K562 (cell line): ENCODE measurements around the gene C1orf116. TPM values are rescaled to one million over a fixed set of nuclear protein-coding genes. Genes with fewer than 3 reads are reported as not detected.
A peak's percentile ranks its signal among the peaks of the same experiment; 100 is the strongest.

Source experiments
- ATAC-seq: fragments of 200-7000 bp; cut with Tn5 transposase; 3 replicates; pipeline ENCODE4 v1.9.1; 2020; ENCODE audit warnings: moderate library complexity
- BruUV-seq: library from RNA; stranded (reverse); fragments of 400-500 nt; replicated peaks from 2 replicates; lab custom pipeline; 2021; lab: Mats Ljungman, UMichigan
- CTCF ChIA-PET: fragments of 300-600 bp; formaldehyde crosslinking; extraction: SDS; loops from one replicate; lab custom pipeline; 2021; ENCODE audit warnings: low intra/inter-chr PET ratio; lab: Yijun Ruan, JAX
- POLR2A ChIA-PET: fragments of 300-600, 350-650 bp; sonication (Branson Sonifier 250); formaldehyde crosslinking; extraction: SDS; loops from one replicate; lab custom pipeline; 2021; ENCODE audit warnings: antibody characterized with exemption, inconsistent platforms; lab: Yijun Ruan, JAX
- DNase-seq, 4 experiments: peaks; one replicate each; pipeline versions ENCODE4 v3.0.0 to v3.0.0-alpha.2; 2011 to 2018; ENCODE audit warnings: low spot score in 3 of 4, mixed read lengths in 3 of 4; ENCODE audit errors: extremely low read depth in 1 of 4
- FAIRE-seq: peaks from 2 replicates; lab custom pipeline; 2011; peaks lifted over from hg19 to GRCh38; lab: Jason Lieb, UNC
- H2AFZ ChIP-seq: 2 replicates; pipeline ENCODE4 v1.6.0; 2011; ENCODE audit warnings: low read depth, low read length, control low read depth, inconsistent platforms
- H3K27ac ChIP-seq: fragments of 200-600 bp; 3 replicates; pipeline ENCODE4 v1.8.0; 2011; ENCODE audit warnings: low read depth, mild to moderate bottlenecking, control low read depth, inconsistent platforms, low read length, moderate library complexity, mixed read lengths; ENCODE audit errors: extremely low read depth
- H3K27me3 ChIP-seq, 2 experiments: fragments of 300-600 bp in 1 of 2; 2 replicates in 1 of 2; 3 replicates in 1 of 2; pipeline versions ENCODE4 v1.6.0 to v1.8.0; 2011; ENCODE audit warnings: inconsistent platforms in 2 of 2, low read length in 2 of 2, mild to moderate bottlenecking in 1 of 2, mixed read lengths in 1 of 2, moderate library complexity in 1 of 2; ENCODE audit not compliant: control insufficient read depth in 2 of 2, insufficient read depth in 2 of 2
- H3K36me3 ChIP-seq: fragments of 300-600 bp; 3 replicates; pipeline ENCODE4 v1.8.0; 2011; ENCODE audit warnings: mild to moderate bottlenecking, low read length, inconsistent platforms; ENCODE audit not compliant: control insufficient read depth, insufficient read depth
- H3K4me1 ChIP-seq, 2 experiments: fragments of 200-600 bp in 1 of 2; replicated peaks in 1 of 2; 2 replicates in 1 of 2; 3 replicates in 1 of 2; pipeline versions ENCODE4 v1.5.1 to v1.8.0; 2011; ENCODE audit warnings: inconsistent platforms in 2 of 2, low read length in 2 of 2, mild to moderate bottlenecking in 1 of 2, mixed read lengths in 1 of 2, moderate library complexity in 1 of 2; ENCODE audit not compliant: control insufficient read depth in 2 of 2, insufficient read depth in 2 of 2
- H3K4me2 ChIP-seq: 2 replicates; pipeline ENCODE4 v1.6.1; 2011; ENCODE audit warnings: low read length, control low read depth, inconsistent platforms, mixed read lengths; ENCODE audit not compliant: insufficient read depth
- H3K4me3 ChIP-seq: fragments of 200-600 bp; sonication (generic), shearing (Covaris generic); 2 replicates; pipeline ENCODE4 v1.5.1; 2016; ENCODE audit warnings: control low read depth, inconsistent platforms
- H3K79me2 ChIP-seq: fragments of 200-600 bp; 3 replicates; pipeline ENCODE4 v1.8.0; 2011; ENCODE audit warnings: low read length, inconsistent platforms; ENCODE audit not compliant: control insufficient read depth, insufficient read depth
- H3K9ac ChIP-seq, 2 experiments: 2 replicates each; pipeline versions ENCODE4 v1.6.0 to v1.6.1; 2011; ENCODE audit warnings: low read depth in 2 of 2, low read length in 2 of 2, control low read depth in 1 of 2, inconsistent platforms in 1 of 2, mild to moderate bottlenecking in 1 of 2, mixed read lengths in 1 of 2; ENCODE audit not compliant: insufficient read depth in 1 of 2
- H3K9me1 ChIP-seq: one replicate; pipeline ENCODE4 v1.6.0; 2011; ENCODE audit warnings: inconsistent platforms, mild to moderate bottlenecking, low read length, moderate library complexity; ENCODE audit not compliant: control insufficient read depth, insufficient read depth
- H3K9me3 ChIP-seq: replicated peaks from 2 replicates; pipeline ENCODE4 v1.5.1; 2011; ENCODE audit warnings: low read depth, low read length, inconsistent platforms; ENCODE audit not compliant: control insufficient read depth, insufficient read depth
- H4K20me1 ChIP-seq: replicated peaks from 2 replicates; pipeline ENCODE4 v1.6.1; 2011; ENCODE audit warnings: low read length, inconsistent platforms, mixed read lengths; ENCODE audit not compliant: control insufficient read depth, insufficient read depth
- ADNP ChIP-seq: fragments of 200-800 bp; sonication (Bioruptor generic); IDR thresholded peaks from 2 replicates; pipeline ENCODE4 v1.6.1; 2016; ENCODE audit warnings: missing genetic modification characterization, missing compliant biosample characterization
- E2F3 ChIP-seq: fragments of 250-450 bp; sonication (Bioruptor Pico); IDR thresholded peaks from 2 replicates; pipeline ENCODE4 v1.4.0; 2020; ENCODE audit warnings: mild to moderate bottlenecking
- FOXJ3 ChIP-seq: sonication (generic); formaldehyde crosslinking; IDR thresholded peaks from 2 replicates; pipeline ENCODE4 v1.4.0; 2020; ENCODE audit warnings: mild to moderate bottlenecking, missing genetic modification reagents
- HNRNPL ChIP-seq: fragments of 200-400 bp; formaldehyde crosslinking; IDR thresholded peaks from 2 replicates; pipeline ENCODE4 v1.6.1; 2017; ENCODE audit warnings: low read depth, mild to moderate bottlenecking, low read length
- KDM5B ChIP-seq: fragments of 200-600 bp; sonication (generic); IDR thresholded peaks from 2 replicates; pipeline ENCODE4 v1.6.1; 2012; ENCODE audit warnings: low read depth, mild to moderate bottlenecking, moderate library complexity, low read length, control low read depth, inconsistent platforms; ENCODE audit not compliant: insufficient replicate concordance
- MBD1 ChIP-seq: fragments of 250-450 bp; sonication (Bioruptor Pico); IDR thresholded peaks from 2 replicates; pipeline ENCODE4 v1.8.0; 2022; ENCODE audit warnings: inconsistent platforms
- POU5F1 ChIP-seq: fragments of 150-350 bp; IDR thresholded peaks from 2 replicates; pipeline ENCODE4 v1.6.1; 2014; ENCODE audit warnings: borderline replicate concordance, low read length, low read depth, mild to moderate bottlenecking; ENCODE audit not compliant: partially characterized antibody
- STAT5A ChIP-seq: IDR thresholded peaks from 2 replicates; pipeline ENCODE4 v1.6.1; 2012; ENCODE audit warnings: low read length, inconsistent platforms, borderline replicate concordance
- TBP ChIP-seq: optimal IDR thresholded peaks from 2 replicates; pipeline ENCODE3; 2011; ENCODE audit warnings: low read depth, low read length, improper control_type of control experiment
- ZNF668 ChIP-seq: fragments of 250-450 bp; sonication (Bioruptor Pico); IDR thresholded peaks from 2 replicates; pipeline ENCODE4 v1.8.0; 2022; ENCODE audit warnings: mild to moderate bottlenecking, inconsistent platforms
- ZNF740 ChIP-seq, 3 experiments: fragments of 200-800 bp in 1 of 3; sonication (Bioruptor generic) in 1 of 3; sonication (generic) in 1 of 3; formaldehyde crosslinking in 1 of 3; IDR thresholded peaks; 2 replicates each; pipeline versions ENCODE4 v1.6.1 to v1.8.0; 2016 to 2022; ENCODE audit warnings: mild to moderate bottlenecking in 2 of 3, missing compliant biosample characterization in 2 of 3, missing genetic modification characterization in 2 of 3, missing genetic modification reagents in 1 of 3
- WGBS: fragments of 100-300 bp; shearing (Covaris generic); methylation state at CpG from one replicate; pipeline ENCODE4 v1.1.6; 2016; ENCODE audit warnings: low coverage, mixed read lengths; ENCODE audit not compliant: insufficient coverage; ENCODE audit errors: missing lambda C conversion rate; 5-methylcytosine and 5-hydroxymethylcytosine counted together
- in situ Hi-C: fragments of 300-500 bp; cut with MboI; formaldehyde crosslinking; loops from 4 replicates; pipeline ENCODE4 v1.15.0; 2018; ENCODE audit warnings: inconsistent platforms, mixed read lengths
- intact Hi-C: fragments of 100-400 bp; cut with micrococcal nuclease; formaldehyde crosslinking; loops from 2 replicates; pipeline ENCODE4 v1.14.2; 2022
- polyA plus RNA-seq, 8 experiments: library from polyadenylated mRNA; depleted of rRNA in 4 of 8; stranded (reverse) in 5 of 8; unstranded in 3 of 8; fragments of >200 nt; fragmentation: Nextera tagmentation in 2 of 8; fragmentation: Illumina TruSeq in 1 of 8; extraction: Ambion mirVana in 2 of 8; extraction: Trizol in 1 of 8; gene quantifications; 2 replicates each; pipeline versions ENCODE4 v1.2.1 to v1.2.3, GENCODE V29; 2011 to 2014; ENCODE audit warnings: inconsistent platforms in 1 of 8, missing spikeins in 1 of 8
- total RNA-seq, 7 experiments: library from RNA; depleted of rRNA in 6 of 7; stranded (reverse); fragments of >200 nt in 6 of 7; fragmentation: Illumina TruSeq in 2 of 7; extraction: Trizol in 2 of 7; gene quantifications; 2 replicates each; pipeline versions ENCODE4 v1.2.1 to v1.2.3, GENCODE V29; 2011 to 2021; ENCODE audit warnings: low replicate concordance in 1 of 7
- TF ChIP-seq, protein P1 (sequence below): fragments of 450-650 bp; formaldehyde crosslinking; IDR thresholded peaks from 2 replicates; pipeline ENCODE4 v1.4.0; 2022; ENCODE audit warnings: missing genetic modification characterization
- TF ChIP-seq, protein P2 (sequence below), 2 experiments: IDR thresholded peaks; 2 replicates each; pipeline ENCODE4 v1.6.1; 2011; ENCODE audit warnings: borderline replicate concordance in 1 of 2, control low read depth in 1 of 2, low read depth in 1 of 2, low read length in 1 of 2, mild to moderate bottlenecking in 1 of 2, mixed read lengths in 1 of 2, moderate library complexity in 1 of 2; ENCODE audit not compliant: insufficient read depth in 1 of 2, insufficient read length in 1 of 2, poor library complexity in 1 of 2, severe bottlenecking in 1 of 2; ENCODE audit errors: extremely low read depth in 1 of 2

Gene C1orf116
- total and polyA plus RNA-seq, 9 of the 15 experiments (the other 6 are each of a cell fraction or from before 2014, with no cell fraction given) = 0.62 to 3.0 (median 0.95) TPM

GRCh38 chr1:207025146-207025880 lies 7.2 kb downstream of the C1orf116 start:
- no peak for DNase-seq
- Histone ChIP-seq H3K4me3 (peak overlapping the region; percentile 15), H3K27ac (peak overlapping the region; percentile 100), H3K9me1 (peaks cover 3% of the 10 kb centered on the region), H3K9ac (peak overlapping the region; percentile 91 to 99), H3K4me1 (peaks cover 49 to 85% of the 10 kb centered on the region in 2 experiments), H3K4me2 (peak overlapping the region; percentile 97), H3K27me3 (no peaks in the 10 kb centered on the region), H3K36me3 (peaks cover 7% of the 10 kb centered on the region; the same call in 2 of the 3 replicates), H3K9me3 (no peaks in the 10 kb centered on the region), H4K20me1 (no peaks in the 10 kb centered on the region), H2AFZ (peak overlapping the region; percentile 76), H3K79me2 (peaks cover 16% of the 10 kb centered on the region; the same call in 2 of the 3 replicates)
- BruUV-seq = TSS peak; percentile 96
- ChIA-PET CTCF (no interaction called here), POLR2A (interaction anchor here (0.5 to 8.6 kb wide), 16 partner anchors 8 to 781 kb away, joined by 3 to 97 read pairs (median 4); partner anchors contain the start of genes C1orf116, EIF2D, PFKFB2 and YOD1)
- intact Hi-C loops (no loop called here), in situ Hi-C loops (no loop called here)
- ATAC-seq = peak; percentile 6
- WGBS = 0% methylated on average over 3 of the region's 5 CpGs
- no peak for FAIRE-seq
- TF ChIP-seq HNRNPL (0 out of 2 replicates have a peak, but pooled peaks have one; percentile 48), E2F3 (CRISPR knock-in tag) (peak; percentile 66), FOXJ3 (CRISPR knock-in tag) (no peak), ZNF668 (CRISPR knock-in tag) (peak; percentile 88), MBD1 (CRISPR knock-in tag) (no peak), TBP (peak; percentile 1), STAT5A (0 out of 2 replicates have a peak, but pooled peaks have one; percentile 6), ZNF740 (CRISPR knock-in tag; IDR thresholded peaks at IDR 0.05) (no peak), ZNF740 (tag; IDR thresholded peaks at IDR 0.05) (peak in 1 of 2 experiments; percentile 49; a peak in 1 of 4 replicates), KDM5B (peak; percentile 25), ADNP (tag) (no peak), POU5F1 (no peak)
- TF ChIP-seq, protein P1, sequence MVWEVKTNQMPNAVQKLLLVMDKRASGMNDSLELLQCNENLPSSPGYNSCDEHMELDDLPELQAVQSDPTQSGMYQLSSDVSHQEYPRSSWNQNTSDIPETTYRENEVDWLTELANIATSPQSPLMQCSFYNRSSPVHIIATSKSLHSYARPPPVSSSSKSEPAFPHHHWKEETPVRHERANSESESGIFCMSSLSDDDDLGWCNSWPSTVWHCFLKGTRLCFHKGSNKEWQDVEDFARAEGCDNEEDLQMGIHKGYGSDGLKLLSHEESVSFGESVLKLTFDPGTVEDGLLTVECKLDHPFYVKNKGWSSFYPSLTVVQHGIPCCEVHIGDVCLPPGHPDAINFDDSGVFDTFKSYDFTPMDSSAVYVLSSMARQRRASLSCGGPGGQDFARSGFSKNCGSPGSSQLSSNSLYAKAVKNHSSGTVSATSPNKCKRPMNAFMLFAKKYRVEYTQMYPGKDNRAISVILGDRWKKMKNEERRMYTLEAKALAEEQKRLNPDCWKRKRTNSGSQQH = no peak
- TF ChIP-seq, protein P2, sequence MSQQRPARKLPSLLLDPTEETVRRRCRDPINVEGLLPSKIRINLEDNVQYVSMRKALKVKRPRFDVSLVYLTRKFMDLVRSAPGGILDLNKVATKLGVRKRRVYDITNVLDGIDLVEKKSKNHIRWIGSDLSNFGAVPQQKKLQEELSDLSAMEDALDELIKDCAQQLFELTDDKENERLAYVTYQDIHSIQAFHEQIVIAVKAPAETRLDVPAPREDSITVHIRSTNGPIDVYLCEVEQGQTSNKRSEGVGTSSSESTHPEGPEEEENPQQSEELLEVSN (IDR thresholded peaks at IDR 0.05; ENCODE audit: borderline replicate concordance in 1 of 2, extremely low read depth in 1 of 2, insufficient read depth in 1 of 2, insufficient read length in 1 of 2, low read depth in 1 of 2, low read length in 1 of 2, poor library complexity in 1 of 2, severe bottlenecking in 1 of 2) = peak; percentile 27 to 65
